Measurements from ENCODE around the gene PLP2. TPM values are rescaled to one million over a fixed set of nuclear protein-coding genes. Genes with fewer than 3 reads are reported as not detected.

PLP2 gene
- total RNA-seq, 2 experiments from 2014 or later, result 267 to 273 TPM

- peak; percentile 37 for DNase-seq
- Mint-ChIP-seq H3K9me3 (no peaks in the 10 kb centered on the region), H3K36me3 (ENCODE audit: low read depth) (peaks cover 2% of the 10 kb centered on the region), H3K27me3 (no peaks in the 10 kb centered on the region), H3K4me3 (peak overlapping the region; percentile 49), H3K4me1 (peaks cover 39% of the 10 kb centered on the region), H3K27ac (peak overlapping the region; percentile 63)
- ChIA-PET POLR2A (interaction anchor here (0.9 to 5.0 kb wide), 8 partner anchors 26 to 562 kb away, joined by 3 to 30 read pairs (median 3); no protein-coding TSS in a partner anchor), CTCF (interaction anchor here (0.7 to 2.1 kb wide), 20 partner anchors 9 to 729 kb away, joined by 3 to 20 read pairs (median 6); partner anchors contain the start of genes CCDC22, CLCN5, FOXP3 and PPP1R3F)
These were observed 21.1 kb downstream of the PLP2 start for GRCh38 chrX:49192722-49193328.

DNA sequence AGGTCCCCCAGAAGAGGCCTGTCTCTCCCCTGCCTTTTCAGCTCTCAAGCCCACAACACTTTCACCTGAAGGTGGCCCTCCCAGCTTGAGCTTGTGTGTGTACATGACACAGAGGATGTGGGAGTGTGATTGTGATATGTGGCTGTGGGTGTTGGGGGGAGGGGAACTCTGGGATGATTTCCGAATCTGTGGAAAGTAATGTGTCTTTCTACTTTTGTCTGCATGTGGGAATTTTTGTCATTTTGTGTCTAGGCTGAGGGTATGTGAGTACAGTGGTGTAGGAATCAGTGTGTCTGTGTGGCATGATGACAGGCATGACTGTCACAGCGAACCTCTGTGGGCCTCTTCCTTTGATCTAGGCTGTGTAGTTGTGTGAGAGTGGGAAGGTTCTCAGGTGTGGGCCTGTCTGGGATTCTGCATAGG is 21.9 kb downstream of the PLP2 start:
- H3K9me3 Mint-ChIP-seq, result no peaks in the 10 kb centered on the region
- H3K4me1 Mint-ChIP-seq, result peaks cover 41% of the 10 kb centered on the region
- peaks cover 5% of the 10 kb centered on the region for H3K27me3 Mint-ChIP-seq
- DNase-seq, result peak; percentile 25
- CTCF ChIA-PET, result interaction anchor here (1.6 to 2.1 kb wide), 13 partner anchors 21 to 563 kb away, joined by 4 to 20 read pairs (median 6); partner anchors contain the start of genes CCDC22, FOXP3 and PPP1R3F
- H3K27ac Mint-ChIP-seq, result peak overlapping the region; percentile 63
- H3K4me3 Mint-ChIP-seq, result no peak overlapping the region
- POLR2A ChIA-PET, result interaction anchor here (1.1 to 5.0 kb wide), 4 partner anchors 27 to 79 kb away, joined by 3 to 30 read pairs (median 4); no protein-coding TSS in a partner anchor
- peaks cover 2% of the 10 kb centered on the region for H3K36me3 Mint-ChIP-seq (ENCODE audit: low read depth)

DNA sequence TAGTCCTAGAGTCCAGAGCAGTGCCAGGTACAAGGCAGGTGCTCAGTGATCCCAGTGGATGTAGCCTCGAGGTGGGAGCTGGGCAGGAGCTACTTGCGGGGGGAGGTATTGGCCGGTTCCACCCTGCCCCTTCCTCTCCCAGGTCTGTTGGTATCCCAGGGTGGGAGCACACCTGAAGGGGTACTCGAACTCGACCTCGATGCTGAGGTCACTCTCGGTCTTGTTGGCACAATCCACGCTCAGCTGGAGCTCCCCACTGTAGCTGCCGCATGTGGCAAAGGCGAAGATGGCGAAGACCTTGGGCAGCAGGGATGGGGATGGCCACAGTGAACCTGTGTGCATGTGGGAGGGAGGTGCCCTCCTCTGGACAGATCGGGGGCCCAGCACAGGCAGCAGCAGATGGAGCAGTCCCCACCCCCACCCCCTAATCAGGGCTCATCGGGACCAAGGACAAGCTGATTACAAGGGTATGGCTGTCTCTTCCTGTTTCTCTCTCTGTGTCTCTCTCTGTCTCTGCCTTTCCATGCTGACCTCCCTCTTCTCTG is 25.9 kb downstream of the PLP2 start:
- ChIA-PET POLR2A (no interaction called here), CTCF (no interaction called here)
- Mint-ChIP-seq H3K27ac (no peak overlapping the region), H3K4me1 (peaks cover 35% of the 10 kb centered on the region), H3K36me3 (ENCODE audit: low read depth) (no peaks in the 10 kb centered on the region), H3K4me3 (no peak overlapping the region), H3K27me3 (peaks cover 7% of the 10 kb centered on the region), H3K9me3 (no peaks in the 10 kb centered on the region)
- DNase-seq, result no peak

DNA sequence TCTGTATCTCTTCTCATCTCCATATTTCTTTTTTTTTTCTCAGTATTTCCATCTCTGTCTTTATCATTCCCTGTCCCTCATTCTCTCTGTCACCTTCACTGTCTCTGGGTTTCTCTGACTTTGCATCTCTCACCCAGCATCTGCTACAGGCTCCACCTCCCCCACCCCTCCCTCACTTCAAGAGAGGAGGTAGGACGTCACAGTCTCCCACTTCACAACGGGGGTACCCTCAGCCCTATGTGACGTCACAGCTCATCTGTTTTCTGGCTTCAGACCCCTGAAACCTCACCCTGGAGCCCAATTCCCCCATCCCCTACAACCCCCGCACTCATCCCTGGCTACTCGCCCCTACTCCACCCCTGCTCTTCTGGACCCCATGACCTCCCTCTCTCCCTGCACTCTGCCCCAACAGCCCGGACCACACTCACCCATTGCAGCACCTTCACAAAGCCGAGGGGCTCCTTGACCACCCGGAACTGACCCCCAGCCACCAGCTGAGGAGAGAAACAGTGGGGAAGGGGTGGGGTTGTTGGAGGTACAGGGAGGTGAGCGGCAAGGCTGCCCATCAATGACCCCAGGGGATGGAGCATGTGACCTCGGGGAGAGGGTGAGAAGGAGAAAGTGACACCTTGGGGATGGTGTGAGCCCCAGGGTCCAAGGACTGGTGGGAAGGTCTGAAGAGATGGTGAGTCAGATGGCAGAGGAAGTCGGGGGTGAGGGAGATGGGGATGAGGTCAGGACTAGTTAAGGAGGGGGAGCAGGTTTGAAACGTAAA is 27.0 kb downstream of the PLP2 start:
- H3K36me3 Mint-ChIP-seq (ENCODE audit: low read depth), result no peaks in the 10 kb centered on the region
- peaks cover 8% of the 10 kb centered on the region for H3K27me3 Mint-ChIP-seq
- DNase-seq, result no peak
- POLR2A ChIA-PET, result no interaction called here
- no peaks in the 10 kb centered on the region for H3K9me3 Mint-ChIP-seq
- H3K27ac Mint-ChIP-seq, result no peak overlapping the region
- H3K4me3 Mint-ChIP-seq, result peak overlapping the region; percentile 34
- H3K4me1 Mint-ChIP-seq, result peaks cover 24% of the 10 kb centered on the region
- CTCF ChIA-PET, result no interaction called here

DNA sequence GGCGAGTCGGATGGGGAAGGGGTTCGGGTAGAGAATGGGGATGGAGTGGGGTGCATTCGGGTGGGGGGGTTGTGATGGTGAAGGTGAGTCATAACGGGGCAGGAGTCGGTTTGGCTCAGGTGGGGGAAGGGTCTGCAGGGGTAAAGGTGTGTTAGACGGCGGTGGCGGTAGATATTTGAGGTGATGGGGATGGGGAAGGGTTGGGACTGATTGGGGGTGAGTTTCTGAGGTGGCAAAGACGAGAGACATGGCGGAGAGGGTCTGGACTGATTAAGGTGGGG is 27.6 kb downstream of the PLP2 start:
- H3K9me3 Mint-ChIP-seq, result no peaks in the 10 kb centered on the region
- peaks cover 10% of the 10 kb centered on the region for H3K27me3 Mint-ChIP-seq
- H3K4me3 Mint-ChIP-seq, result peak overlapping the region; percentile 34
- H3K36me3 Mint-ChIP-seq (ENCODE audit: low read depth), result no peaks in the 10 kb centered on the region
- no peak overlapping the region for H3K27ac Mint-ChIP-seq
- CTCF ChIA-PET, result no interaction called here
- DNase-seq, result no peak
- H3K4me1 Mint-ChIP-seq, result peaks cover 20% of the 10 kb centered on the region
- POLR2A ChIA-PET, result no interaction called here

DNA sequence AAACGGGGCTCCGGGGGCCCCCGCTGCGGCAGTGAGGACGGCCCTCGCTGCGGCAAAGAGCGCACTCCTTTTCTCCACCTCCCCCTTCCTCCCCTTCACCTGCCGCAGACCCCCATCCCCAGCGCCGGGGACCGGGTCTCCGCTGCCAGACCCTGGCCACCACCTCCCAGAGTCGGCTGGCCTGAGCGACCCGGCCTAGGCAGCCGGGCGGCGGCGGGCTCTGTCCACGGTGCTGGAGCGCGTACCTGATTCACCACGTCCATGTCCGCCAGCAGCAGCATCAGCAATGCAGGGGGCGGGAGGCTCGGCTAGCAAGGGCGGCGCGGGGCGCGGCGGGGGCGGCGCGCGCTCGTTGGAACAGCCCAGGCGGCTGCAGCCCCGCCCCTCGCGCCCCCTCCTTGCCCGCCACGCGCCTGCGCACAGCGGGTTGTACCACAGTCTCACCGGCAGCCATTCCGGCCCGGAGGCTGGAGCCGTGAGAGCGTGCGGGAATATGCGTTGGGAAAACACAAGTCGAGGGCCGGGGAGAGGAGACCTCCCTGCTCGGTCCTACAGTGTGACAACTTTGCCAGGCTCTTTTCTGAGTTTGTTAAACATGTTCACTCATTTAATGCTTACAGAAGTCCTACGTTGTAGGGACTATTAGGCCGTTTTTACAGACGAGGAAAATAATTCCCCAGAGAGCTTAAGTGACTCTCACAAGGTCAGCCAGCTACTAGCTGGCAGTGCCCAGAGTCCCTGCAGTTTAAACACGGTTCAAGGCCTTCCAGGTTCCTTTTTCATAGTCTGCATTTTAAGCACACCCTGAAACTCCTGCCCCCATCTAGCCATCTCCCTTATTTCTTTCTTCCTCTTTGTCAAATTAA is 28.4 kb downstream of the PLP2 start, which contains the start of gene SYP:
TSS of gene SYP (minus strand) at position 288 of the 866 bp plus-strand sequence. CDS start at position 281, 7 bp downstream.
- H3K27ac Mint-ChIP-seq, result no peak within 1 kb of the TSS
- no peaks in the 10 kb centered on the region for H3K36me3 Mint-ChIP-seq (ENCODE audit: low read depth)
- peaks cover 10% of the 10 kb centered on the region for H3K27me3 Mint-ChIP-seq
- peak; percentile 88 for DNase-seq
- no peaks in the 10 kb centered on the region for H3K9me3 Mint-ChIP-seq
- POLR2A ChIA-PET, result interaction anchor here (0.8 kb wide), 1 partner anchor 120 kb away, joined by 3 read pairs; no protein-coding TSS in a partner anchor
- peaks cover 20% of the 10 kb centered on the region for H3K4me1 Mint-ChIP-seq
- CTCF ChIA-PET, result interaction anchor here (0.7 kb wide), 1 partner anchor 92 kb away, joined by 3 read pairs; no protein-coding TSS in a partner anchor
- H3K4me3 Mint-ChIP-seq, result peak within 1 kb of the TSS; percentile 34

- DNase-seq, result no peak
- POLR2A ChIA-PET, result no interaction called here
- CTCF ChIA-PET, result interaction anchor here (1.1 kb wide), 1 partner anchor 10 kb away, joined by 3 read pairs; no protein-coding TSS in a partner anchor
- Mint-ChIP-seq H3K36me3 (ENCODE audit: low read depth) (no peaks in the 10 kb centered on the region), H3K27ac (no peak overlapping the region), H3K9me3 (no peaks in the 10 kb centered on the region), H3K27me3 (peaks cover 10% of the 10 kb centered on the region), H3K4me3 (no peak overlapping the region), H3K4me1 (peaks cover 20% of the 10 kb centered on the region)
These were observed 30.3 kb downstream of the PLP2 start for GRCh38 chrX:49202022-49202421.

GRCh38 chrX:49203536-49203935 is 31.8 kb downstream of the PLP2 start:
- CTCF ChIA-PET, result no interaction called here
- Mint-ChIP-seq H3K9me3 (no peaks in the 10 kb centered on the region), H3K36me3 (ENCODE audit: low read depth) (no peaks in the 10 kb centered on the region), H3K27ac (no peak overlapping the region), H3K4me3 (no peak overlapping the region), H3K4me1 (peaks cover 13% of the 10 kb centered on the region), H3K27me3 (peaks cover 5% of the 10 kb centered on the region)
- no peak for DNase-seq
- POLR2A ChIA-PET, result no interaction called here

GRCh38 chrX:49204017-49204416 is 32.3 kb downstream of the PLP2 start:
- no peak for DNase-seq
- Mint-ChIP-seq H3K9me3 (no peaks in the 10 kb centered on the region), H3K36me3 (ENCODE audit: low read depth) (no peaks in the 10 kb centered on the region), H3K27me3 (peaks cover 4% of the 10 kb centered on the region), H3K27ac (no peak overlapping the region), H3K4me3 (no peak overlapping the region), H3K4me1 (peaks cover 8% of the 10 kb centered on the region)
- POLR2A ChIA-PET, result no interaction called here
- CTCF ChIA-PET, result no interaction called here

- Mint-ChIP-seq H3K36me3 (ENCODE audit: low read depth) (no peaks in the 10 kb centered on the region), H3K9me3 (no peaks in the 10 kb centered on the region), H3K27me3 (peaks cover 3% of the 10 kb centered on the region), H3K4me1 (peaks cover 7% of the 10 kb centered on the region), H3K27ac (no peak overlapping the region), H3K4me3 (no peak overlapping the region)
- ChIA-PET CTCF (no interaction called here), POLR2A (no interaction called here)
- DNase-seq, result no peak
These were observed 33.0 kb downstream of the PLP2 start for GRCh38 chrX:49204709-49205108.

GRCh38 chrX:49205443-49205842 is 33.7 kb downstream of the PLP2 start:
- H3K36me3 Mint-ChIP-seq (ENCODE audit: low read depth), result no peaks in the 10 kb centered on the region
- H3K27ac Mint-ChIP-seq, result no peak overlapping the region
- peaks cover 6% of the 10 kb centered on the region for H3K4me1 Mint-ChIP-seq
- DNase-seq, result no peak
- CTCF ChIA-PET, result no interaction called here
- peaks cover 3% of the 10 kb centered on the region for H3K27me3 Mint-ChIP-seq
- POLR2A ChIA-PET, result no interaction called here
- H3K9me3 Mint-ChIP-seq, result no peaks in the 10 kb centered on the region
- no peak overlapping the region for H3K4me3 Mint-ChIP-seq

DNA sequence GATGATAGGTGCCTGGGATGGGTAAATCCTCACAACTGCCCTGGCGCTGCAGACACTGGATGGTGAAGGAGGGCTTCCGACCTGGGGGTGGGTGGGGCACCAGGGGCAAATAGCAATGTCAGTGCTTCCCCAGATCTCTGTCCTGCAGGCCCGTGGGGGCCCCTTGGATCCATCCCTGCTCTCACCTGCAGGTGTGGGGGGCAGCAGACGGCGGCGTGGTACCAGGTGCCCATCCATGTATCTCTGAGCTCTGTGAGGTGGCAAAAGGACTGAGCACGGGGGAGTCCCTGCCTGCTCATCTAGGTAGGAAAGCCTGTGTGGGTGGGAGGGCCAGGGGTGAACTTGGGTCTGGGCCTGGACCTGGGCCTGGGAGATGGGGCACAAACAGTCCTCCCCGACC is 34.8 kb downstream of the PLP2 start:
- Mint-ChIP-seq H3K36me3 (ENCODE audit: low read depth) (no peaks in the 10 kb centered on the region), H3K27ac (no peak overlapping the region), H3K4me3 (no peak overlapping the region), H3K27me3 (peaks cover 3% of the 10 kb centered on the region), H3K9me3 (no peaks in the 10 kb centered on the region), H3K4me1 (peaks cover 2% of the 10 kb centered on the region)
- POLR2A ChIA-PET, result no interaction called here
- no peak for DNase-seq
- CTCF ChIA-PET, result no interaction called here

GRCh38 chrX:49208399-49208798 is 36.7 kb downstream of the PLP2 start:
- Mint-ChIP-seq H3K27ac (no peak overlapping the region), H3K4me1 (no peaks in the 10 kb centered on the region), H3K9me3 (no peaks in the 10 kb centered on the region), H3K36me3 (ENCODE audit: low read depth) (no peaks in the 10 kb centered on the region), H3K27me3 (peaks cover 3% of the 10 kb centered on the region), H3K4me3 (no peak overlapping the region)
- no peak for DNase-seq
- ChIA-PET POLR2A (no interaction called here), CTCF (interaction anchor here (2.8 kb wide), 1 partner anchor 16 kb away, joined by 6 read pairs; no protein-coding TSS in a partner anchor)

Data from activated CD4-positive, alpha-beta memory T cell treated with anti-CD3 and anti-CD28 coated beads, Interleukin-2, amount 10 ng/mL, durations not matched to agents 7 days and 5 days (primary cell).